OCI-LY1 (cell line): Measurements from ENCODE around the gene ZNF277.

Experiments
- H2AFZ ChIP-seq: fragments of 200-600 bp; sonication (generic), shearing (Covaris generic); 2 replicates; pipeline ENCODE4 v1.6.0; 2014; ENCODE audit warnings: antibody characterized with exemption, mild to moderate bottlenecking, low read length
- H3F3A ChIP-seq: fragments of 200-600 bp; sonication (generic), shearing (Covaris generic); 2 replicates; pipeline ENCODE4 v1.6.0; 2014; ENCODE audit warnings: mild to moderate bottlenecking, antibody characterized with exemption, low read length, moderate library complexity; ENCODE audit not compliant: insufficient read depth
- H3K27ac ChIP-seq: fragments of 200-600 bp; sonication (generic); 2 replicates; pipeline ENCODE4 v1.5.1; 2014; ENCODE audit warnings: low read length, mixed run types, mild to moderate bottlenecking, low read depth; ENCODE audit not compliant: poor library complexity, severe bottlenecking
- H3K27me3 ChIP-seq: fragments of 200-600 bp; sonication (generic); 2 replicates; pipeline ENCODE4 v1.6.0; 2014; ENCODE audit warnings: antibody characterized with exemption, mild to moderate bottlenecking, low read length, moderate library complexity; ENCODE audit not compliant: insufficient read depth
- H3K36me3 ChIP-seq: fragments of 200-600 bp; sonication (generic); 2 replicates; pipeline ENCODE4 v1.6.1; 2014; ENCODE audit warnings: mild to moderate bottlenecking, antibody characterized with exemption, low read length, moderate library complexity, mixed read lengths; ENCODE audit not compliant: insufficient read depth
- H3K4me1 ChIP-seq: fragments of 200-600 bp; sonication (generic); 2 replicates; pipeline ENCODE4 v1.5.1; 2014; ENCODE audit warnings: mild to moderate bottlenecking, low read length, moderate library complexity; ENCODE audit not compliant: insufficient read depth, severe bottlenecking
- H3K4me2 ChIP-seq: fragments of 200-600 bp; sonication (generic), shearing (Covaris generic); 2 replicates; pipeline ENCODE4 v1.6.1; 2014; ENCODE audit warnings: low read length
- H3K4me3 ChIP-seq: fragments of 200-600 bp; sonication (generic); 2 replicates; pipeline ENCODE4 v1.5.1; 2014; ENCODE audit warnings: low read length, low read depth, mild to moderate bottlenecking, mixed read lengths; ENCODE audit not compliant: poor library complexity, severe bottlenecking
- H3K79me2 ChIP-seq: fragments of 200-600 bp; shearing (Covaris generic); 2 replicates; pipeline ENCODE4 v1.6.1; 2016; ENCODE audit warnings: mixed run types, low read length, mixed read lengths; ENCODE audit not compliant: insufficient read depth
- H3K9ac ChIP-seq: fragments of 200-600 bp; sonication (generic), shearing (Covaris generic); 2 replicates; pipeline ENCODE4 v1.6.1; 2014; ENCODE audit warnings: mild to moderate bottlenecking, low read length, mixed read lengths
- H3K9me2 ChIP-seq: fragments of 200-600 bp; sonication (generic), shearing (Covaris generic); 2 replicates; pipeline ENCODE4 v1.6.1; 2014; ENCODE audit warnings: low read depth, mild to moderate bottlenecking, low read length, mixed read lengths
- H3K9me3 ChIP-seq: fragments of 200-600 bp; shearing (Covaris generic); 2 replicates; pipeline ENCODE4 v1.6.1; 2014; ENCODE audit warnings: low read length, mixed read lengths
- H4K20me1 ChIP-seq: fragments of 200-600 bp; sonication (generic), shearing (Covaris generic); 2 replicates; pipeline ENCODE4 v1.6.0; 2016; ENCODE audit warnings: mild to moderate bottlenecking, low read length; ENCODE audit not compliant: insufficient read depth
- CTCF ChIP-seq: fragments of 200-600 bp; sonication (generic), shearing (Covaris generic); IDR thresholded peaks from 2 replicates; pipeline ENCODE4 v1.5.1; 2017; ENCODE audit warnings: mild to moderate bottlenecking, antibody characterized with exemption, low read length, moderate library complexity, mixed read lengths
- EZH2 ChIP-seq: fragments of 200-600 bp; sonication (generic), shearing (Covaris generic); IDR thresholded peaks from 2 replicates; pipeline ENCODE4 v1.8.0; 2017; ENCODE audit warnings: borderline replicate concordance, mixed run types, mild to moderate bottlenecking, antibody characterized with exemption, low read length, moderate library complexity, mixed read lengths

Gene ZNF277

GRCh38 chr7:112296432-112296831 lies 89.9 kb downstream of the ZNF277 start:
- no peak overlapping the region for H2AFZ ChIP-seq

GRCh38 chr7:112297681-112298080 lies 91.2 kb downstream of the ZNF277 start:
- Histone ChIP-seq H2AFZ (no peak overlapping the region), H3K9ac (no peak overlapping the region), H3F3A (no peaks in the 10 kb centered on the region), H3K9me2 (no peaks in the 10 kb centered on the region), H3K4me1 (peaks cover 5% of the 10 kb centered on the region), H3K79me2 (no peaks in the 10 kb centered on the region), H3K4me3 (no peak overlapping the region), H3K27ac (no peak overlapping the region), H3K36me3 (no peaks in the 10 kb centered on the region), H3K4me2 (no peak overlapping the region), H4K20me1 (no peaks in the 10 kb centered on the region), H3K9me3 (no peaks in the 10 kb centered on the region), H3K27me3 (no peaks in the 10 kb centered on the region)
- TF ChIP-seq CTCF (no peak), EZH2 (no peak)

More at GRCh38 chr7:112296432-112296831, 89.9 kb downstream of the ZNF277 start:
- Histone ChIP-seq H4K20me1 (no peaks in the 10 kb centered on the region), H3F3A (no peaks in the 10 kb centered on the region), H3K4me3 (no peak overlapping the region), H3K9me2 (no peaks in the 10 kb centered on the region), H3K4me2 (no peak overlapping the region), H3K9ac (no peak overlapping the region), H3K79me2 (no peaks in the 10 kb centered on the region), H3K4me1 (no peaks in the 10 kb centered on the region), H3K27ac (no peak overlapping the region), H3K36me3 (no peaks in the 10 kb centered on the region), H3K9me3 (no peaks in the 10 kb centered on the region), H3K27me3 (no peaks in the 10 kb centered on the region)
- TF ChIP-seq CTCF = no peak
- TF ChIP-seq EZH2 = no peak

- Histone ChIP-seq H4K20me1 (no peaks in the 10 kb centered on the region), H3K79me2 (no peaks in the 10 kb centered on the region), H3K9me2 (no peaks in the 10 kb centered on the region), H3K27ac (no peak overlapping the region), H3K9ac (no peak overlapping the region), H3K27me3 (no peaks in the 10 kb centered on the region), H3F3A (no peaks in the 10 kb centered on the region), H2AFZ (no peak overlapping the region), H3K9me3 (no peaks in the 10 kb centered on the region), H3K4me3 (no peak overlapping the region), H3K36me3 (no peaks in the 10 kb centered on the region), H3K4me1 (peaks cover 8% of the 10 kb centered on the region), H3K4me2 (no peak overlapping the region)
- TF ChIP-seq CTCF (no peak), EZH2 (no peak)
These were observed 92.1 kb downstream of the ZNF277 start for GRCh38 chr7:112298543-112299100.
